Neural progenitor cell (in vitro differentiated cells): ENCODE measurements around the gene FOLR2.

Experiments used
- EZH2 ChIP-seq: fragments of 200-600 bp; sonication (generic); IDR thresholded peaks from 2 replicates; pipeline ENCODE4 v1.6.1; 2017; ENCODE audit warnings: antibody characterized with exemption, mild to moderate bottlenecking, moderate library complexity
- EZH2phosphoT487 ChIP-seq: fragments of 200-600 bp; sonication (generic); IDR thresholded peaks from 2 replicates; pipeline ENCODE4 v1.6.1; 2017; ENCODE audit warnings: antibody characterized with exemption
- TF ChIP-seq, protein P1 (sequence below): fragments of 200-600 bp; sonication (generic); IDR thresholded peaks from 2 replicates; pipeline ENCODE4 v1.5.1; 2017; ENCODE audit warnings: antibody characterized with exemption, mild to moderate bottlenecking

DNA sequence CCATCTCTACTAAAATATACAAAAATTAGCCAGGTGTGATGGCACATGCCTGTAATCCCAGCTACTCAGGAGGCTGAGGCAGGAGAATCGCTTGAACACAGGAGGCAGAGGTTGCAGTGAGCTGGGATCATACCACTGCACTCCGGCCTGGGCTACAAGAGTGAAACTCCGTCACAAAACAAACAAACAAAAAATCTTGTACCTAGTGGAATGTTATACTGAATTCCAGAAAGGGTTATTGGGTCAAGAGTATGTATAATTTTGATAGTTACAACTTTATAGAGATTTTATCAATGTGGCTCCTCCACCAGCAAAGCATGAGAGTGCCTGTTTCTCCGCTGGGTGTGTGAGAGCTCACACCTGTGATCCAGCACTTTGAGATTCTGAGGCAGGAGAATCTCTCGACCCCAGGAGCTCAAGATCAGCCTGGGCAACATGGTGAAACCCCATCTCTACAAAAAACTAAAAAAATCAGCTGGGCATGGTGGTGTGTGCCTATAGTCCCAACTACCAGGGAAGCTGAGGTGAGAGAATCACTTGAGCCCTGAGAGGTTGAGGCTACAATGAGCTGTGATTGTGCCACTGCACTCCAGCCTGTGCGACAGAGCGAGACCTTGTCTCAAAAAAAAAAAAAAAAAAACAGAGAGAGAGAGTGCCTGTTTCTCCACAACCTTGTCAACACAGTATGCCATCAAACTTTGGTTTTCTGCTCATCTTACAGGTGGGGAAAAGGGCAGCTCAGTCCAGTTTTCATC, 37.4 kb upstream of the FOLR2 start:
- TF ChIP-seq, protein P1, sequence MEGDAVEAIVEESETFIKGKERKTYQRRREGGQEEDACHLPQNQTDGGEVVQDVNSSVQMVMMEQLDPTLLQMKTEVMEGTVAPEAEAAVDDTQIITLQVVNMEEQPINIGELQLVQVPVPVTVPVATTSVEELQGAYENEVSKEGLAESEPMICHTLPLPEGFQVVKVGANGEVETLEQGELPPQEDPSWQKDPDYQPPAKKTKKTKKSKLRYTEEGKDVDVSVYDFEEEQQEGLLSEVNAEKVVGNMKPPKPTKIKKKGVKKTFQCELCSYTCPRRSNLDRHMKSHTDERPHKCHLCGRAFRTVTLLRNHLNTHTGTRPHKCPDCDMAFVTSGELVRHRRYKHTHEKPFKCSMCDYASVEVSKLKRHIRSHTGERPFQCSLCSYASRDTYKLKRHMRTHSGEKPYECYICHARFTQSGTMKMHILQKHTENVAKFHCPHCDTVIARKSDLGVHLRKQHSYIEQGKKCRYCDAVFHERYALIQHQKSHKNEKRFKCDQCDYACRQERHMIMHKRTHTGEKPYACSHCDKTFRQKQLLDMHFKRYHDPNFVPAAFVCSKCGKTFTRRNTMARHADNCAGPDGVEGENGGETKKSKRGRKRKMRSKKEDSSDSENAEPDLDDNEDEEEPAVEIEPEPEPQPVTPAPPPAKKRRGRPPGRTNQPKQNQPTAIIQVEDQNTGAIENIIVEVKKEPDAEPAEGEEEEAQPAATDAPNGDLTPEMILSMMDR, result no peak
- TF ChIP-seq EZH2 (no peak), EZH2phosphoT487 (no peak)
